T-helper 17 cell (primary cell): Measurements from ENCODE around the gene ZBP1. TPM values are rescaled to one million over a fixed set of nuclear protein-coding genes. Genes with fewer than 3 reads are reported as not detected.

Experiments
- ATAC-seq: fragments of 150-1000 bp; cut with Tn5 transposase; 2 replicates; pipeline ENCODE4 v1.10.0; 2021; ENCODE audit warnings: mild to moderate bottlenecking, moderate library complexity
- DNase-seq, 3 donors: peaks; one replicate each; pipeline versions ENCODE4 v3.0.0 to v3.0.0-alpha.2; 2020 to 2021
- H3K9me3 ChIP-seq: one replicate; pipeline ENCODE4 v1.7.0; 2013; ENCODE audit warnings: low read length, mild to moderate bottlenecking; ENCODE audit not compliant: control insufficient read depth, poor library complexity, severe bottlenecking
- H3K27ac Mint-ChIP-seq: one replicate; pipeline ENCODE4 v1.8.0; 2022; ENCODE audit warnings: mild to moderate bottlenecking, moderate library complexity, mixed read lengths
- H3K27me3 Mint-ChIP-seq: one replicate; pipeline ENCODE4 v1.8.0; 2022; ENCODE audit warnings: mixed read lengths
- H3K36me3 Mint-ChIP-seq: one replicate; pipeline ENCODE4 v1.8.0; 2022; ENCODE audit warnings: low read depth, mixed read lengths
- H3K4me1 Mint-ChIP-seq: one replicate; pipeline ENCODE4 v1.8.0; 2022; ENCODE audit warnings: mild to moderate bottlenecking, mixed read lengths
- H3K4me3 Mint-ChIP-seq: one replicate; pipeline ENCODE4 v1.8.0; 2022; ENCODE audit warnings: mild to moderate bottlenecking, moderate library complexity, mixed read lengths
- total RNA-seq, 4 donors: library from RNA in 2 of 4; stranded (reverse) in 2 of 4; gene quantifications; one replicate each; pipeline ENCODE4 v1.2.3 and lab custom pipeline; 2022 to 2026

ZBP1 gene
- total RNA-seq, 2 donors from 2014 or later: 38.6 to 41.0 TPM

- Mint-ChIP-seq H3K4me3 (no peak overlapping the region), H3K27ac (peak overlapping the region; percentile 47), H3K4me1 (peaks cover 13% of the 10 kb centered on the region), H3K27me3 (no peaks in the 10 kb centered on the region), H3K36me3 (no peaks in the 10 kb centered on the region)
- DNase-seq (no peak), ATAC-seq (no peak)
- no peaks in the 10 kb centered on the region for H3K9me3 ChIP-seq
Measured at GRCh38 chr20:57654998-57655808, 35.0 kb upstream of the ZBP1 start.

GRCh38 chr20:57654363-57654997 lies 34.3 kb upstream of the ZBP1 start:
- peaks cover 13% of the 10 kb centered on the region for H3K4me1 Mint-ChIP-seq
- H3K27ac Mint-ChIP-seq: peak overlapping the region; percentile 47
- no peaks in the 10 kb centered on the region for H3K9me3 ChIP-seq
- H3K27me3 Mint-ChIP-seq: no peaks in the 10 kb centered on the region
- peak; percentile 82 for ATAC-seq
- peak in 2 of 3 donors; percentile 32 to 47 for DNase-seq
- H3K4me3 Mint-ChIP-seq: no peak overlapping the region
- H3K36me3 Mint-ChIP-seq: no peaks in the 10 kb centered on the region

- ATAC-seq (no peak), DNase-seq (no peak)
- no peaks in the 10 kb centered on the region for H3K36me3 Mint-ChIP-seq
- H3K9me3 ChIP-seq: no peaks in the 10 kb centered on the region
- H3K4me3 Mint-ChIP-seq: no peak overlapping the region
- H3K27me3 Mint-ChIP-seq: no peaks in the 10 kb centered on the region
- peaks cover 13% of the 10 kb centered on the region for H3K4me1 Mint-ChIP-seq
- peak overlapping the region; percentile 47 for H3K27ac Mint-ChIP-seq
Measured at GRCh38 chr20:57653910-57654309, 33.7 kb upstream of the ZBP1 start.

GRCh38 chr20:57653546-57653900 lies 33.3 kb upstream of the ZBP1 start:
- Mint-ChIP-seq H3K27ac (peak overlapping the region; percentile 47), H3K4me1 (peaks cover 13% of the 10 kb centered on the region), H3K36me3 (no peaks in the 10 kb centered on the region), H3K4me3 (no peak overlapping the region), H3K27me3 (no peaks in the 10 kb centered on the region)
- DNase-seq: no peak
- ATAC-seq: no peak
- H3K9me3 ChIP-seq: no peaks in the 10 kb centered on the region

GRCh38 chr20:57652606-57653545 lies 32.6 kb upstream of the ZBP1 start:
- peaks cover 11% of the 10 kb centered on the region for H3K4me1 Mint-ChIP-seq
- no peaks in the 10 kb centered on the region for H3K27me3 Mint-ChIP-seq

GRCh38 chr20:57651881-57652605 lies 31.8 kb upstream of the ZBP1 start:
- ATAC-seq (no peak), DNase-seq (peak in 1 of 3 donors; percentile 4)
- Mint-ChIP-seq H3K27ac (no peak overlapping the region), H3K27me3 (no peaks in the 10 kb centered on the region), H3K36me3 (no peaks in the 10 kb centered on the region), H3K4me3 (no peak overlapping the region), H3K4me1 (peaks cover 11% of the 10 kb centered on the region)
- no peaks in the 10 kb centered on the region for H3K9me3 ChIP-seq

More at GRCh38 chr20:57652606-57653545, 32.6 kb upstream of the ZBP1 start:
- ATAC-seq (no peak), DNase-seq (no peak)
- Mint-ChIP-seq H3K27ac (peak overlapping the region; percentile 47), H3K36me3 (no peaks in the 10 kb centered on the region), H3K4me3 (no peak overlapping the region)
- no peaks in the 10 kb centered on the region for H3K9me3 ChIP-seq

GRCh38 chr20:57650756-57651483 lies 30.7 kb upstream of the ZBP1 start:
- no peak for DNase-seq

GRCh38 chr20:57650266-57650665 lies 30.0 kb upstream of the ZBP1 start:
- peak overlapping the region; percentile 65 for H3K27ac Mint-ChIP-seq
- no peaks in the 10 kb centered on the region for H3K27me3 Mint-ChIP-seq

More at GRCh38 chr20:57650756-57651483, 30.7 kb upstream of the ZBP1 start:
- H3K4me3 Mint-ChIP-seq: no peak overlapping the region
- H3K36me3 Mint-ChIP-seq: no peaks in the 10 kb centered on the region
- ATAC-seq: no peak
- H3K4me1 Mint-ChIP-seq: peaks cover 15% of the 10 kb centered on the region
- H3K27me3 Mint-ChIP-seq: no peaks in the 10 kb centered on the region
- H3K9me3 ChIP-seq: no peaks in the 10 kb centered on the region
- peak overlapping the region; percentile 65 for H3K27ac Mint-ChIP-seq

GRCh38 chr20:57649617-57650015 lies 29.4 kb upstream of the ZBP1 start:
- no peaks in the 10 kb centered on the region for H3K9me3 ChIP-seq
- H3K36me3 Mint-ChIP-seq: no peaks in the 10 kb centered on the region
- no peaks in the 10 kb centered on the region for H3K27me3 Mint-ChIP-seq
- peaks cover 12% of the 10 kb centered on the region for H3K4me1 Mint-ChIP-seq
- ATAC-seq (no peak), DNase-seq (no peak)
- no peak overlapping the region for H3K27ac Mint-ChIP-seq
- H3K4me3 Mint-ChIP-seq: no peak overlapping the region

More at GRCh38 chr20:57650266-57650665, 30.0 kb upstream of the ZBP1 start:
- Mint-ChIP-seq H3K4me3 (no peak overlapping the region), H3K4me1 (peaks cover 12% of the 10 kb centered on the region), H3K36me3 (no peaks in the 10 kb centered on the region)
- H3K9me3 ChIP-seq: no peaks in the 10 kb centered on the region
- DNase-seq (no peak), ATAC-seq (no peak)

- no peak overlapping the region for H3K4me3 Mint-ChIP-seq
- H3K9me3 ChIP-seq: no peaks in the 10 kb centered on the region
- ATAC-seq: no peak
- H3K27ac Mint-ChIP-seq: peak overlapping the region; percentile 43
- H3K4me1 Mint-ChIP-seq: peaks cover 7% of the 10 kb centered on the region
- no peaks in the 10 kb centered on the region for H3K27me3 Mint-ChIP-seq
- no peaks in the 10 kb centered on the region for H3K36me3 Mint-ChIP-seq
- DNase-seq: no peak
Measured at GRCh38 chr20:57648878-57649616, 28.8 kb upstream of the ZBP1 start.

GRCh38 chr20:57647933-57648785 lies 27.9 kb upstream of the ZBP1 start:
- Mint-ChIP-seq H3K36me3 (no peaks in the 10 kb centered on the region), H3K4me1 (peaks cover 7% of the 10 kb centered on the region), H3K27ac (peak overlapping the region; percentile 43), H3K4me3 (no peak overlapping the region), H3K27me3 (no peaks in the 10 kb centered on the region)
- DNase-seq (no peak), ATAC-seq (no peak)
- H3K9me3 ChIP-seq: no peaks in the 10 kb centered on the region
